Gastroesophageal sphincter (tissue), 4 donors: ENCODE results near the gene ACADVL. TPM values are rescaled to one million over a fixed set of nuclear protein-coding genes. Genes with fewer than 3 reads are reported as not detected.

Source experiments
- ATAC-seq: fragments of 150-250 bp; one replicate; pipeline ENCODE4 v1.9.1; 2016; ENCODE audit warnings: mild to moderate bottlenecking, moderate library complexity
- H3K27ac ChIP-seq, 4 donors: fragments of 200-600 bp; sonication (generic) in 3 of 4; 1 replicate in 3 of 4; 2 replicates in 1 of 4; pipeline ENCODE4 v1.5.1; 2016 to 2019
- H3K27me3 ChIP-seq: fragments of 200-600 bp; sonication (generic); one replicate; pipeline ENCODE4 v1.5.1; 2019
- H3K36me3 ChIP-seq, 2 donors: fragments of 200-600 bp; sonication (generic); one replicate each; pipeline ENCODE4 v1.5.1; 2019; ENCODE audit warnings: control low read depth in 1 of 2
- H3K4me1 ChIP-seq, 3 donors: fragments of 200-600 bp; sonication (generic); 1 replicate in 2 of 3; 2 replicates in 1 of 3; pipeline ENCODE4 v1.5.1; 2016 to 2019; ENCODE audit warnings: control low read depth in 2 of 3
- H3K4me3 ChIP-seq, 2 donors: fragments of 200-600 bp; sonication (generic); one replicate each; pipeline ENCODE4 v1.5.1; 2019; ENCODE audit warnings: mild to moderate bottlenecking in 1 of 2, moderate library complexity in 1 of 2
- H3K9me3 ChIP-seq, 3 donors: fragments of 200-600 bp; sonication (generic); one replicate each; pipeline ENCODE4 v1.5.1; 2017 to 2019; ENCODE audit warnings: control low read depth in 2 of 3
- CTCF ChIP-seq, 4 experiments: fragments of 200-600 bp in 2 of 4; fragments of 450-650 bp in 2 of 4; sonication (generic) in 1 of 4; IDR thresholded peaks; one replicate each; pipeline ENCODE4 v1.5.1; 2017 to 2019; ENCODE audit warnings: antibody characterized with exemption in 4 of 4, mild to moderate bottlenecking in 2 of 4, moderate library complexity in 2 of 4
- EP300 ChIP-seq: sonication (generic); formaldehyde crosslinking; IDR thresholded peaks from one replicate; pipeline ENCODE4 v1.6.1; 2017; ENCODE audit warnings: antibody characterized with exemption, mild to moderate bottlenecking
- POLR2A ChIP-seq, 2 donors: fragments of 450-650 bp; IDR thresholded peaks; one replicate each; pipeline ENCODE4 v1.6.1; 2017; ENCODE audit warnings: antibody characterized with exemption in 2 of 2, mild to moderate bottlenecking in 2 of 2, moderate library complexity in 1 of 2
- POLR2AphosphoS5 ChIP-seq: sonication (generic); formaldehyde crosslinking; IDR thresholded peaks from one replicate; pipeline ENCODE4 v1.6.1; 2017; ENCODE audit warnings: antibody characterized with exemption
- WGBS, 2 donors: methylation state at CpG; one replicate each; pipeline ENCODE4 v1.1.5; 2018; ENCODE audit warnings: low coverage in 1 of 2; 5-methylcytosine and 5-hydroxymethylcytosine counted together
- total RNA-seq, 4 donors: library from RNA; depleted of rRNA; stranded (reverse); fragments of >200 nt; gene quantifications; one replicate each; pipeline ENCODE4 v1.1.0, GENCODE V29; 2016

The ACADVL gene
- total RNA-seq, 4 donors from 2014 or later = 331 to 508 (median 475) TPM

- Histone ChIP-seq H3K9me3 (no peaks in the 10 kb centered on the region), H3K27me3 (no peaks in the 10 kb centered on the region), H3K36me3 (peaks cover 0 to 33% of the 10 kb centered on the region in 2 donors), H3K27ac (peak overlapping the region; percentile 82 to 98 (median 95)), H3K4me1 (peaks cover 8 to 64% (median 29%) of the 10 kb centered on the region in 3 donors), H3K4me3 (peak overlapping the region; percentile 90 to 99)
- no CpG with 5 or more reads among the region's 73 CpGs for WGBS, 2 donors
- peak; percentile 6 for ATAC-seq
- TF ChIP-seq EP300 = no peak
- TF ChIP-seq POLR2AphosphoS5 = no peak
- TF ChIP-seq CTCF (IDR thresholded peaks at IDR 0.05) = no peak
- no peak for TF ChIP-seq POLR2A (IDR thresholded peaks at IDR 0.05)
Observed at GRCh38 chr17:7237761-7238419, 18.2 kb downstream of the ACADVL start.

GRCh38 chr17:7238420-7239090, 18.8 kb downstream of the ACADVL start:
- no peaks in the 10 kb centered on the region for H3K27me3 ChIP-seq
- 0 to 1% methylated on average over 15 to 24 of the region's 39 CpGs for WGBS, 2 donors
- peak overlapping the region; percentile 90 to 99 for H3K4me3 ChIP-seq
- no peaks in the 10 kb centered on the region for H3K9me3 ChIP-seq
- peaks cover 8 to 62% (median 29%) of the 10 kb centered on the region in 3 donors for H3K4me1 ChIP-seq
- peaks cover 0 to 34% of the 10 kb centered on the region in 2 donors for H3K36me3 ChIP-seq
- H3K27ac ChIP-seq = peak overlapping the region; percentile 82 to 98 (median 95)
- TF ChIP-seq POLR2AphosphoS5 = no peak
- TF ChIP-seq POLR2A (IDR thresholded peaks at IDR 0.05) = no peak
- no peak for TF ChIP-seq EP300
- TF ChIP-seq CTCF (IDR thresholded peaks at IDR 0.05) = no peak
- ATAC-seq = no peak

GRCh38 chr17:7239091-7240027, 19.6 kb downstream of the ACADVL start, which contains the start of gene PHF23:
Gene PHF23 (minus strand): TSS chr17:7239457. CDS start chr17:7239279, 178 bp downstream.
- peak within 1 kb of the TSS; percentile 82 to 98 (median 96) for H3K27ac ChIP-seq
- ATAC-seq = peak; percentile 87
- WGBS, 2 donors = 0 to 1% methylated on average over 5 to 15 of the region's 72 CpGs
- peaks cover 0 to 42% of the 10 kb centered on the region in 2 donors for H3K36me3 ChIP-seq
- H3K4me3 ChIP-seq = peak within 1 kb of the TSS; percentile 90 to 99
- H3K4me1 ChIP-seq = peaks cover 8 to 67% (median 33%) of the 10 kb centered on the region in 3 donors
- peak; percentile 40 to 56 for TF ChIP-seq POLR2A (IDR thresholded peaks at IDR 0.05)
- no peak for TF ChIP-seq EP300
- TF ChIP-seq POLR2AphosphoS5 = peak; percentile 81
- peak in 3 of 4 experiments; percentile 8 to 58 (median 34) for TF ChIP-seq CTCF (IDR thresholded peaks at IDR 0.05)
- H3K27me3 ChIP-seq = no peaks in the 10 kb centered on the region
- no peaks in the 10 kb centered on the region for H3K9me3 ChIP-seq

GRCh38 chr17:7240375-7240774, 20.6 kb downstream of the ACADVL start:
- no peak for ATAC-seq
- TF ChIP-seq EP300 (no peak), POLR2AphosphoS5 (no peak), POLR2A (IDR thresholded peaks at IDR 0.05) (no peak), CTCF (IDR thresholded peaks at IDR 0.05) (no peak)
- Histone ChIP-seq H3K4me3 (peak overlapping the region in 1 of 2 donors; percentile 87), H3K27me3 (no peaks in the 10 kb centered on the region), H3K36me3 (peaks cover 0 to 48% of the 10 kb centered on the region in 2 donors), H3K9me3 (no peaks in the 10 kb centered on the region), H3K27ac (peak overlapping the region in 3 of 4 donors; percentile 94 to 98 (median 98)), H3K4me1 (peaks cover 8 to 60% (median 28%) of the 10 kb centered on the region in 3 donors)
- 60% methylated on average over 4 of the region's 4 CpGs; no CpG with 5 or more reads in 1 of the 2 donors for WGBS, 2 donors
